Fibroblast of lung (primary cell): Measurements from ENCODE around the gene FANCL.

Source experiments
- EZH2 ChIP-seq: IDR thresholded peaks from 2 replicates; pipeline ENCODE4 v1.5.1; 2012; ENCODE audit warnings: low read length, control low read depth, mild to moderate bottlenecking; ENCODE audit errors: missing control alignments
- TF ChIP-seq, protein P1 (sequence below), 2 donors: IDR thresholded peaks in 1 of 2; conservative IDR thresholded peaks in 1 of 2; 1 replicate in 1 of 2; 2 replicates in 1 of 2; pipeline ENCODE4 v1.5.1; 2011 to 2012; ENCODE audit warnings: low read length in 2 of 2, control low read depth in 1 of 2, inconsistent platforms in 1 of 2, low read depth in 1 of 2, mild to moderate bottlenecking in 1 of 2

DNA sequence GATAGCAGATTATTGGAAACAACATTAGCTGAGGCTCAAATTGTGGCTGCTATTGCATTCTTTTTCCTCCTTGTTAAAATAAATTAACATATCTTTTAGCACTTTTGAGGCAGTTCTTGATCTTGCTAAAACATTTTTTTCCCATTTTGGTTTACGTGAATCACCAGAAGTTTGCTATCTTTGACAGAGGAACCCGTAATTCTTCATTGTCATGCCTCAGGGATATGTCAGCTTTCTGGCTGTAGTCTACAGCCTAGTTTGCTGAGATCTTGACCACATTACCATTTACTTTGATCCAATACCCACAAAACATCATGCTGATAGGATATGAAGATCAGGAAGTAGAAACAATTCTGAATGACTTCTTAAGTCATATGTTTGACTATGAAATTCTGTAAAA, 25.1 kb upstream of the FANCL start:
- TF ChIP-seq, protein P1, sequence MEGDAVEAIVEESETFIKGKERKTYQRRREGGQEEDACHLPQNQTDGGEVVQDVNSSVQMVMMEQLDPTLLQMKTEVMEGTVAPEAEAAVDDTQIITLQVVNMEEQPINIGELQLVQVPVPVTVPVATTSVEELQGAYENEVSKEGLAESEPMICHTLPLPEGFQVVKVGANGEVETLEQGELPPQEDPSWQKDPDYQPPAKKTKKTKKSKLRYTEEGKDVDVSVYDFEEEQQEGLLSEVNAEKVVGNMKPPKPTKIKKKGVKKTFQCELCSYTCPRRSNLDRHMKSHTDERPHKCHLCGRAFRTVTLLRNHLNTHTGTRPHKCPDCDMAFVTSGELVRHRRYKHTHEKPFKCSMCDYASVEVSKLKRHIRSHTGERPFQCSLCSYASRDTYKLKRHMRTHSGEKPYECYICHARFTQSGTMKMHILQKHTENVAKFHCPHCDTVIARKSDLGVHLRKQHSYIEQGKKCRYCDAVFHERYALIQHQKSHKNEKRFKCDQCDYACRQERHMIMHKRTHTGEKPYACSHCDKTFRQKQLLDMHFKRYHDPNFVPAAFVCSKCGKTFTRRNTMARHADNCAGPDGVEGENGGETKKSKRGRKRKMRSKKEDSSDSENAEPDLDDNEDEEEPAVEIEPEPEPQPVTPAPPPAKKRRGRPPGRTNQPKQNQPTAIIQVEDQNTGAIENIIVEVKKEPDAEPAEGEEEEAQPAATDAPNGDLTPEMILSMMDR (conservative IDR thresholded peaks at IDR 0.05 in 1 of 2, IDR thresholded peaks at IDR 0.05 in 1 of 2; ENCODE audit: low read depth in 1 of 2, low read length in 2 of 2): no peak
- no peak for TF ChIP-seq EZH2
